ENCODE data around the gene TAL2.

TAL2 gene

DNA sequence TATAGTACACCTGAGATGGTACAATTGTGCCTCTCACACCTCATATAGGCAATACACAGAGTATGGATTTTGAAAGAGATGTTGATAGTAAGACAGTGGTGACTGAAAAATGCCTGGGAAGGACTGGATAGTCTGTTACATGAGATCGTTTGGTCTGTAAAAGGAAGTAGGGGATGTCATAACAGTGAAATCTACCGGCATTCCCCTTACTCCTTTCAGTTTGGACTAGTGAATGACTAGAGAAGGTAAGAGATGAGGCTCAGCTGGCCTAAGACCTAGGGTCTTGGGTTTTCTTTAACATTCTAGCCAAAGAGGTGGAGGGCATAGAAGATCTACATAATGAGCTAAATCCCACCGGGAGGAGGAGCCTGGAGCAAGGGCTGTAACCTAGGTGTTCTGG lies 8.1 kb downstream of the TAL2 start:
- H3K27me3 Mint-ChIP-seq (ENCODE audit: low read depth, poor library complexity): peaks cover 4% of the 10 kb centered on the region
- no peak for DNase-seq

GRCh38 chr9:105670775-105671174 lies 8.5 kb downstream of the TAL2 start:
- H3K27me3 Mint-ChIP-seq (ENCODE audit: low read depth, poor library complexity): peaks cover 4% of the 10 kb centered on the region
- no peaks in the 10 kb centered on the region for H3K36me3 Mint-ChIP-seq (ENCODE audit: low read depth)
- no peak for DNase-seq
- H3K4me1 Mint-ChIP-seq: peaks cover 13% of the 10 kb centered on the region
- H3K9me3 Mint-ChIP-seq: no peaks in the 10 kb centered on the region
- H3K27ac Mint-ChIP-seq: no peak overlapping the region
- TF ChIP-seq, protein P1, sequence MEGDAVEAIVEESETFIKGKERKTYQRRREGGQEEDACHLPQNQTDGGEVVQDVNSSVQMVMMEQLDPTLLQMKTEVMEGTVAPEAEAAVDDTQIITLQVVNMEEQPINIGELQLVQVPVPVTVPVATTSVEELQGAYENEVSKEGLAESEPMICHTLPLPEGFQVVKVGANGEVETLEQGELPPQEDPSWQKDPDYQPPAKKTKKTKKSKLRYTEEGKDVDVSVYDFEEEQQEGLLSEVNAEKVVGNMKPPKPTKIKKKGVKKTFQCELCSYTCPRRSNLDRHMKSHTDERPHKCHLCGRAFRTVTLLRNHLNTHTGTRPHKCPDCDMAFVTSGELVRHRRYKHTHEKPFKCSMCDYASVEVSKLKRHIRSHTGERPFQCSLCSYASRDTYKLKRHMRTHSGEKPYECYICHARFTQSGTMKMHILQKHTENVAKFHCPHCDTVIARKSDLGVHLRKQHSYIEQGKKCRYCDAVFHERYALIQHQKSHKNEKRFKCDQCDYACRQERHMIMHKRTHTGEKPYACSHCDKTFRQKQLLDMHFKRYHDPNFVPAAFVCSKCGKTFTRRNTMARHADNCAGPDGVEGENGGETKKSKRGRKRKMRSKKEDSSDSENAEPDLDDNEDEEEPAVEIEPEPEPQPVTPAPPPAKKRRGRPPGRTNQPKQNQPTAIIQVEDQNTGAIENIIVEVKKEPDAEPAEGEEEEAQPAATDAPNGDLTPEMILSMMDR (IDR thresholded peaks at IDR 0.05): no peak
- H3K4me3 Mint-ChIP-seq: no peak overlapping the region

More for the DNA sequence above, 8.1 kb downstream of the TAL2 start:
- H3K4me3 Mint-ChIP-seq: no peak overlapping the region
- TF ChIP-seq, protein P1 (IDR thresholded peaks at IDR 0.05): no peak
- H3K27ac Mint-ChIP-seq: no peak overlapping the region
- H3K4me1 Mint-ChIP-seq: peaks cover 13% of the 10 kb centered on the region
- no peaks in the 10 kb centered on the region for H3K9me3 Mint-ChIP-seq
- H3K36me3 Mint-ChIP-seq (ENCODE audit: low read depth): no peaks in the 10 kb centered on the region

GRCh38 chr9:105672711-105673234 lies 10.5 kb downstream of the TAL2 start:
- Mint-ChIP-seq H3K4me3 (no peak overlapping the region), H3K36me3 (ENCODE audit: low read depth) (no peaks in the 10 kb centered on the region)

DNA sequence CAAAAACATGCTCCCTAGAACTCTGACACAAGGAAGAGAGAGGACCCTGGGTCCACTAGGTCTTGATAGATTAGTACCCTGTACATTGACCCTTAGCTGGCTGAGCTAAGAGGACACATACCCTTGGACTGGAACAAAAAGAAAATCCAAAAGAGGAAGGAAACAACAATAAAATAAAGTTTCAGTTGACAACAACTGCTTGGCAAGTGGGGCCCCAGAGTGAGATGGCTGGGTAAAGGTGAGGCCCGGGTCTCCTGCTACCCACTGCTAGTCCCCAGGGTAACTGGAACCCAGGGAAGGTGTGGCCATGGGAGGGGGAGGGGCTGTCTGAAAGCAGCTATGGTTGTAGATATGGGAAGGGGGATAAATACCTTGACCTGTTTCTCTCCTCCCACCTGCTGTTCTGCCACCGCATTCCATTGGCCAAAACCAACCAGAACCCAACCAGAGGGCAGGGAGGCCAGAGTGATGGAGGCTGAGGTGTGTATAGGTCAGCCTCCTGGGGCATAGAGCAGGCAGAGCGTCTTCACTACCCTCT lies 11.7 kb downstream of the TAL2 start:
- Mint-ChIP-seq H3K36me3 (ENCODE audit: low read depth) (no peaks in the 10 kb centered on the region), H3K9me3 (no peaks in the 10 kb centered on the region), H3K4me3 (no peak overlapping the region), H3K27ac (no peak overlapping the region), H3K4me1 (peaks cover 9% of the 10 kb centered on the region), H3K27me3 (ENCODE audit: low read depth, poor library complexity) (peaks cover 4% of the 10 kb centered on the region)
- DNase-seq: no peak
- TF ChIP-seq, protein P1 (IDR thresholded peaks at IDR 0.05): no peak

More at GRCh38 chr9:105672711-105673234, 10.5 kb downstream of the TAL2 start:
- no peak for DNase-seq
- TF ChIP-seq, protein P1 (IDR thresholded peaks at IDR 0.05): no peak
- no peak overlapping the region for H3K27ac Mint-ChIP-seq
- H3K27me3 Mint-ChIP-seq (ENCODE audit: low read depth, poor library complexity): peaks cover 4% of the 10 kb centered on the region
- H3K4me1 Mint-ChIP-seq: peaks cover 9% of the 10 kb centered on the region
- no peaks in the 10 kb centered on the region for H3K9me3 Mint-ChIP-seq

DNA sequence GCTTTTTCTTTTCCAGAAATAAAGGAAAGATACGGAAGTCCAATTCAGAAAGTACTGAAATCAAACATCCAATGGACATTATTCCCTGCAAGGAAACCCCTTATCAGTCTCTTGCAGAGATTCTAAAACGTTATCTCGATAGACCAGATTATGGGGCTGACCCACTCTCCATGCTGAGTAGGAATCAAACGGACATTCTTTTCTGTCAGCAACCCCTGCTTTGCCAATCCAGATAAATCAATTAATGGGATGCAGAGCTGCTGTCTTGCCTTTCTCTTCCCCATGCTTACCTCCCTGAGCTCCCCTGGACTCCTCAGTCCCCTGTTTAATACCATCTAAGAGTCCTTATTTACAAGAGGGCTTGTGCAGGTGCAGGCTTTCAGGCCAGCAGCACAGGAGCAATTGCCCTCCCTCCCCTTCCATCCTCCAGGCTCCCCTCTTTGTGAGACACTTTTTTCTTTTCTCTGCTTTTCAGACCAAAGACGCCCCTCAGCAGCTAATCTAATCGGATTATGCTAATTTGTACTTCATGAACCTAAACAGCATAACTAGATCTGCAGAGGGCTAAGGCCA lies 14.2 kb downstream of the TAL2 start:
- Mint-ChIP-seq H3K9me3 (no peaks in the 10 kb centered on the region), H3K4me1 (peaks cover 9% of the 10 kb centered on the region), H3K27ac (no peak overlapping the region), H3K4me3 (no peak overlapping the region), H3K36me3 (ENCODE audit: low read depth) (no peaks in the 10 kb centered on the region), H3K27me3 (ENCODE audit: low read depth, poor library complexity) (peaks cover 4% of the 10 kb centered on the region)
- TF ChIP-seq, protein P1 (IDR thresholded peaks at IDR 0.05): no peak
- DNase-seq: no peak

GRCh38 chr9:105678163-105678562 lies 15.9 kb downstream of the TAL2 start:
- Mint-ChIP-seq H3K27ac (no peak overlapping the region), H3K36me3 (ENCODE audit: low read depth) (no peaks in the 10 kb centered on the region), H3K4me3 (no peak overlapping the region), H3K27me3 (ENCODE audit: low read depth, poor library complexity) (peaks cover 8% of the 10 kb centered on the region), H3K9me3 (no peaks in the 10 kb centered on the region), H3K4me1 (peaks cover 9% of the 10 kb centered on the region)
- TF ChIP-seq, protein P1 (IDR thresholded peaks at IDR 0.05): no peak
- DNase-seq: no peak
